GM23338 (cell line): ENCODE data around the gene RAD51AP1. TPM values are rescaled to one million over a fixed set of nuclear protein-coding genes. Genes with fewer than 3 reads are reported as not detected.

Source experiments
- ATAC-seq: fragments of 200-7000 bp; cut with Tn5 transposase; 3 replicates; pipeline ENCODE4 v1.9.1; 2020
- DNase-seq: peaks from one replicate; pipeline ENCODE4 v3.0.0-alpha.2; 2015; ENCODE audit warnings: low spot score
- H2AFZ ChIP-seq: fragments of 200-600 bp; sonication (generic); 2 replicates; pipeline ENCODE4 v1.8.0; 2016; ENCODE audit warnings: antibody characterized with exemption, mild to moderate bottlenecking, moderate library complexity
- H3F3A ChIP-seq: fragments of 200-600 bp; sonication (generic); replicated peaks from 2 replicates; pipeline ENCODE4 v1.8.0; 2017; ENCODE audit warnings: antibody characterized with exemption, mixed run types, low read depth
- H3K27ac ChIP-seq: fragments of 200-600 bp; sonication (generic); 2 replicates; pipeline ENCODE4 v1.6.1; 2016; ENCODE audit warnings: low read depth
- H3K27me3 ChIP-seq: fragments of 200-600 bp; sonication (generic); 2 replicates; pipeline ENCODE4 v1.8.0; 2016; ENCODE audit warnings: mild to moderate bottlenecking, mixed run types, moderate library complexity; ENCODE audit not compliant: insufficient read depth
- H3K36me3 ChIP-seq: fragments of 200-600 bp; sonication (generic); 2 replicates; pipeline ENCODE4 v1.8.0; 2016; ENCODE audit warnings: mild to moderate bottlenecking; ENCODE audit not compliant: insufficient read depth
- H3K4me1 ChIP-seq: fragments of 200-600 bp; sonication (generic); 2 replicates; pipeline ENCODE4 v1.8.0; 2016; ENCODE audit warnings: mild to moderate bottlenecking, moderate library complexity; ENCODE audit not compliant: insufficient read depth
- H3K4me2 ChIP-seq: fragments of 200-600 bp; sonication (generic); 2 replicates; pipeline ENCODE4 v1.7.1; 2017; ENCODE audit warnings: mixed run types
- H3K4me3 ChIP-seq: fragments of 200-600 bp; sonication (generic); 2 replicates; pipeline ENCODE4 v1.6.1; 2016; ENCODE audit warnings: mixed run types
- H3K79me2 ChIP-seq: fragments of 200-600 bp; sonication (generic); replicated peaks from 2 replicates; pipeline ENCODE4 v1.8.0; 2017; ENCODE audit warnings: mild to moderate bottlenecking; ENCODE audit not compliant: insufficient read depth
- H3K9me2 ChIP-seq: fragments of 200-600 bp; sonication (generic); 2 replicates; pipeline ENCODE4 v1.8.0; 2017; ENCODE audit not compliant: insufficient read depth
- H4K20me1 ChIP-seq: fragments of 200-600 bp; sonication (generic); replicated peaks from 2 replicates; pipeline ENCODE4 v1.8.0; 2017; ENCODE audit warnings: mild to moderate bottlenecking; ENCODE audit not compliant: insufficient read depth
- H3K27ac Mint-ChIP-seq: 2 replicates; pipeline ENCODE4 v1.8.0; 2020; ENCODE audit warnings: inconsistent platforms, mild to moderate bottlenecking, moderate library complexity, mixed read lengths
- H3K27me3 Mint-ChIP-seq: 3 replicates; pipeline ENCODE4 v1.8.0; 2022; ENCODE audit warnings: low read depth, mild to moderate bottlenecking, moderate library complexity, mixed read lengths, inconsistent platforms; ENCODE audit not compliant: insufficient read depth, poor library complexity
- H3K36me3 Mint-ChIP-seq: 3 replicates; pipeline ENCODE4 v1.8.0; 2021; ENCODE audit warnings: low read depth, mild to moderate bottlenecking, inconsistent platforms, moderate library complexity, mixed read lengths
- H3K4me1 Mint-ChIP-seq: 3 replicates; pipeline ENCODE4 v1.8.0; 2020; ENCODE audit warnings: mild to moderate bottlenecking, inconsistent platforms, mixed read lengths
- H3K4me3 Mint-ChIP-seq: 3 replicates; pipeline ENCODE4 v1.8.0; 2021; ENCODE audit warnings: moderate library complexity, mild to moderate bottlenecking, inconsistent platforms, mixed read lengths
- H3K9me3 Mint-ChIP-seq: 3 replicates; pipeline ENCODE4 v1.8.0; 2020; ENCODE audit warnings: moderate library complexity, mild to moderate bottlenecking, inconsistent platforms, mixed read lengths
- CREB1 ChIP-seq: fragments of 250-450 bp; sonication (Bioruptor Pico); IDR thresholded peaks from 2 replicates; pipeline ENCODE4 v1.5.0; 2020; ENCODE audit warnings: low read depth, mild to moderate bottlenecking, moderate library complexity
- CTCF ChIP-seq, 2 experiments: fragments of 200-600 bp in 1 of 2; sonication (generic) in 1 of 2; conservative IDR thresholded peaks; 2 replicates each; pipeline versions ENCODE4 v1.5.1 to v1.6.1; 2016 to 2017; ENCODE audit warnings: antibody characterized with exemption in 2 of 2, low read depth in 2 of 2, mild to moderate bottlenecking in 2 of 2, moderate library complexity in 1 of 2
- ETS1 ChIP-seq: IDR thresholded peaks from 2 replicates; pipeline ENCODE4 v1.6.1; 2016; ENCODE audit warnings: antibody characterized with exemption
- EZH2 ChIP-seq: fragments of 200-600 bp; sonication (generic); IDR thresholded peaks from one replicate; pipeline ENCODE4 v1.8.0; 2017; ENCODE audit warnings: antibody characterized with exemption, mild to moderate bottlenecking, low read depth; ENCODE audit not compliant: unreplicated experiment
- EZH2phosphoT487 ChIP-seq: fragments of 200-600 bp; sonication (generic); IDR thresholded peaks from one replicate; pipeline ENCODE4 v1.8.1; 2018; ENCODE audit warnings: antibody characterized with exemption; ENCODE audit not compliant: unreplicated experiment
- JUNB ChIP-seq: IDR thresholded peaks from one replicate; pipeline ENCODE4 v1.6.1; 2016; ENCODE audit warnings: antibody characterized with exemption; ENCODE audit not compliant: unreplicated experiment
- NANOG ChIP-seq: IDR thresholded peaks from 2 replicates; pipeline ENCODE4 v1.6.1; 2016; ENCODE audit warnings: antibody characterized with exemption, borderline replicate concordance
- POLR2AphosphoS5 ChIP-seq: IDR thresholded peaks from 2 replicates; pipeline ENCODE4 v1.6.1; 2016; ENCODE audit warnings: antibody characterized with exemption, low read depth
- REST ChIP-seq: IDR thresholded peaks from one replicate; pipeline ENCODE4 v1.6.1; 2018; ENCODE audit warnings: antibody characterized with exemption; ENCODE audit not compliant: unreplicated experiment
- STAT1 ChIP-seq: IDR thresholded peaks from one replicate; pipeline ENCODE4 v1.6.1; 2016; ENCODE audit warnings: antibody characterized with exemption; ENCODE audit not compliant: unreplicated experiment
- ZNF114 ChIP-seq: fragments of 250-450 bp; sonication (Bioruptor Pico); IDR thresholded peaks from 2 replicates; pipeline ENCODE4 v1.5.0; 2020; ENCODE audit warnings: mild to moderate bottlenecking, moderate library complexity
- polyA plus RNA-seq: library from polyadenylated mRNA; unstranded; fragments of >200 nt; fragmentation: Nextera tagmentation; extraction: Ambion mirVana; gene quantifications from 2 replicates; pipeline ENCODE4 v1.2.1, GENCODE V29; 2016
- total RNA-seq: library from RNA; depleted of rRNA; stranded (reverse); fragments of >200 nt; shearing (Covaris generic); gene quantifications from 2 replicates; pipeline ENCODE4 v1.2.3, GENCODE V29; 2014

The RAD51AP1 gene
- total and polyA plus RNA-seq, 2 experiments from 2014 or later = 75.2 to 119 TPM

- no peak for TF ChIP-seq REST
- TF ChIP-seq CTCF (conservative IDR thresholded peaks at IDR 0.05; ENCODE audit: low read depth in 2 of 2) = no peak
- no peak for TF ChIP-seq EZH2
Observed at GRCh38 chr12:4490973-4491372, 47.7 kb upstream of the RAD51AP1 start (continued).

- Histone ChIP-seq H3K27ac (no peak overlapping the region), H2AFZ (no peak overlapping the region), H3K4me2 (no peak overlapping the region), H4K20me1 (no peaks in the 10 kb centered on the region), H3K79me2 (no peaks in the 10 kb centered on the region), H3K4me1 (no peaks in the 10 kb centered on the region), H3K27me3 (no peaks in the 10 kb centered on the region), H3K4me3 (no peak overlapping the region), H3F3A (no peaks in the 10 kb centered on the region), H3K36me3 (peaks cover 6% of the 10 kb centered on the region; the same call in 1 of the 2 replicates), H3K9me2 (no peaks in the 10 kb centered on the region)
- ATAC-seq (no peak), DNase-seq (no peak)
- Mint-ChIP-seq H3K4me1 (no peaks in the 10 kb centered on the region), H3K4me3 (no peak overlapping the region), H3K9me3 (peaks cover 8% of the 10 kb centered on the region; the same call in 2 of the 3 replicates), H3K36me3 (peaks cover 40% of the 10 kb centered on the region), H3K27me3 (no peaks in the 10 kb centered on the region), H3K27ac (no peak overlapping the region)
- TF ChIP-seq NANOG (no peak), CTCF (conservative IDR thresholded peaks at IDR 0.05; ENCODE audit: low read depth in 2 of 2) (no peak), POLR2AphosphoS5 (no peak), REST (no peak), ZNF114 (CRISPR knock-in tag) (no peak), EZH2 (no peak), EZH2phosphoT487 (no peak), ETS1 (no peak), STAT1 (no peak), CREB1 (CRISPR knock-in tag) (no peak), JUNB (no peak)
Observed at GRCh38 chr12:4496145-4496838, 42.4 kb upstream of the RAD51AP1 start.
